Stimulated activated CD4-positive, alpha-beta T cell treated with anti-CD3 and anti-CD28 coated beads, Interleukin-12 subunit alpha, Interleukin-12 subunit beta, amount 100 ng/mL, for 24 hours (primary cell): ENCODE measurements around the gene CELF2.

Experiments used
- DNase-seq, 2 experiments: peaks; one replicate each; pipeline ENCODE4 v3.0.0-alpha.2; 2020; ENCODE audit warnings: low read depth in 2 of 2

CELF2 gene

DNA sequence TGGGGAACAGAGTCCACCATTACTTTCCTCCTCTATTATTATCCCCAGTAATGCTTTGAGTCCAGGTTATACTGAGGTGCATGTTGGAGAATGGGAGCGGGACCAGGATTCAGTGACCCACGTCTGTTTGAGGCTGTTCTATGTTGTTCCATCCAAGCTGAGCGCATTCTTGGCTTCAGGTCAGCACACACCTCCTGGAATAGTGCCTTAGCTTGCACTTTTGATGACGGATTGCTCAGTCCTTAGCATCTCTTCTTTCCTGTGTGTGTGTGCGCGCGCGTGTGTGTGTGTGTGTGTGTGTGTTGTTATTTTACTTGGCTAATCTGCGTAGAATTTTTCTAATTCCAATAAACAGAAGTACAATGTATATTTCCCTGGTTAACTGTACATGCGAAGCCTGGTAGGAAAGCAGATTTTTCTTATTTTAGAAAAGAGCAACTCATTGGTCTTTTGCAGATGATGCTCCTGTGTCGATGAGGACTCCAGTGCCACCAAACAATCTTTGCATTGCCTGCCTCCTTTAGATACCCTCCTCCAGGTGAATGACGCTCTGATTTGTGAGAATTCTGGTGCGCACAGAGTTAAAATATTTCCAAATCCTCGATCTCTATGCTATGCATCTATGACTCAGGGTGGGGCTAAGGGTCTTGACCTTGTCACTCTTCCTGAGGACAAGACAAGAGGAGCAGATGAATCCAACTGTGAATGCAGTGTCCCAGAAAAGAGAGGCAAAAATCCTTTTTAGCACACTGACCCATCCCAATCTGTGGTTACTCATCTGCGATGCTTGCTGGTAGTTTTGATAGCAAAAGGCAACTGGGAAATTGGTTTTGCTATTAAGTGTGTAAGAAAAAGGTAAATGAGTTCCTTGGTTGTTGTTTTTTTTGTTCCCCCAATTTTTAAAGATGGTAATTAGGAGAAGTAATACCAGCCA, 13.3 kb upstream of the CELF2 start:
- no peak for DNase-seq

GRCh38 chr10:11005725-11006427, 11.8 kb upstream of the CELF2 start:
- DNase-seq: no peak

DNA sequence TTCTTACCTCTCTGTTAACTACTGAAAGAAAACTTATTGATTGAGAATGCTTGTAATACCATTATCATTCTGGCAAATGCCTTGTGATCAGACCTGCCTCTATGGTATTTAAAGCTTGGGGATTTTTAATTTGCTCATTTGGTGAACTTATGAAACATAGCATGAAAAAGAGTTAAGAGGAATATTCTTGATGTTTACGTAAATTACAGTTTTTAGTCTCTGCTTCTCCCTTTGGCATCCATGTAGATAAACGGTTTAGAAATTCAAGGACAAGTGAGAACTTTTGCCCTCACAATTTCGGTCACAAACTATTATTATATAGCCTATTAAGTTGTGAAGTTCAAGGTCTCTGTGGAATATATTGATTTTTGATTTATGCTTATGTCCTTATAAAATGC, 11.2 kb upstream of the CELF2 start:
- DNase-seq: no peak

DNA sequence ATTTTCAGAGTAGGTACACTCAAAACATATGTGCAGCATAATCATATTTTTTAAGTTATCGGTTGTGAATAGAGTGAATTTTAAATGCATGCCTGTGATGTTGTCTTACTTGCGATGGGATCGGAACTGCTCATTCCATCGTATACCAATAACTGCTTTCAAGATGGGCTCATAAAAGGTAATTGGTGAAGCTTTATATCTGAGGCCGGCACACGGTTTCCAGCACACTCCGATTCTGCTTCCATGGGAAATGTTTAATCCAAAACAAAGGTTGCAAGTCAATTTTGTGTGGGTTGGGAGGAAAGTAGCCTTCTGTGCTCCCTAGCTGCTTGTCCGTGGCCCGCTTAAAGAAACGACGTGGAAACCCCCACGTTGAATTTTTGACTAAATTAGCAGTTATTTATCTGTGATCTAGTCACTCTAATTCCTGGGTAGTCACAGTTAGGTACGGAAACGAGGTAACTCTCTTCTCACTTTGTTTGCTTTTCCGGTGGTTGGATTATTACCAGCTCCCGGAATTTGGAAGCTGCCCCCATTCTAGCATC, 10.1 kb upstream of the CELF2 start:
- no peak for DNase-seq

- DNase-seq: no peak
These were observed 8.0 kb upstream of the CELF2 start for GRCh38 chr10:11009471-11010308.

GRCh38 chr10:11010582-11010981, 7.1 kb upstream of the CELF2 start:
- DNase-seq: no peak

GRCh38 chr10:11011436-11011835, 6.2 kb upstream of the CELF2 start:
- DNase-seq: no peak

DNA sequence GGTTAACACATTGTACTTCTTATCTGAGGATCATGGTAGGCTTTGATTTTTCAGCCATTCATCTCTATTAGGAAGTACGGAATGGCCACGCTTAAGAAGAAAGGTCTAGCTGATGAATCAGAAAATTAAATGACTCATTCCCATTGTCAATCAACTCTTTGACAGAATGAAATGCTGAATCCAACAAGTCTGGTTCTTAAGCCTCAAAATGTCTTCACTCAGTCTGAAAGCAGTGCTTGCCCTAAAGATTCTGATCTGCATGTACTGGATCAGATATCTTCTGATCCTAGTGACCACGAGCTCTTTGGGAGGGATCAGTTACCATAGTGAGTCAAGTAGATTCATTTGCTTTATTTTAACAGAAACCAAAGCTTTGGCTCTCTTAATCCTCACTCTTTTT, 5.7 kb upstream of the CELF2 start:
- DNase-seq: no peak

DNA sequence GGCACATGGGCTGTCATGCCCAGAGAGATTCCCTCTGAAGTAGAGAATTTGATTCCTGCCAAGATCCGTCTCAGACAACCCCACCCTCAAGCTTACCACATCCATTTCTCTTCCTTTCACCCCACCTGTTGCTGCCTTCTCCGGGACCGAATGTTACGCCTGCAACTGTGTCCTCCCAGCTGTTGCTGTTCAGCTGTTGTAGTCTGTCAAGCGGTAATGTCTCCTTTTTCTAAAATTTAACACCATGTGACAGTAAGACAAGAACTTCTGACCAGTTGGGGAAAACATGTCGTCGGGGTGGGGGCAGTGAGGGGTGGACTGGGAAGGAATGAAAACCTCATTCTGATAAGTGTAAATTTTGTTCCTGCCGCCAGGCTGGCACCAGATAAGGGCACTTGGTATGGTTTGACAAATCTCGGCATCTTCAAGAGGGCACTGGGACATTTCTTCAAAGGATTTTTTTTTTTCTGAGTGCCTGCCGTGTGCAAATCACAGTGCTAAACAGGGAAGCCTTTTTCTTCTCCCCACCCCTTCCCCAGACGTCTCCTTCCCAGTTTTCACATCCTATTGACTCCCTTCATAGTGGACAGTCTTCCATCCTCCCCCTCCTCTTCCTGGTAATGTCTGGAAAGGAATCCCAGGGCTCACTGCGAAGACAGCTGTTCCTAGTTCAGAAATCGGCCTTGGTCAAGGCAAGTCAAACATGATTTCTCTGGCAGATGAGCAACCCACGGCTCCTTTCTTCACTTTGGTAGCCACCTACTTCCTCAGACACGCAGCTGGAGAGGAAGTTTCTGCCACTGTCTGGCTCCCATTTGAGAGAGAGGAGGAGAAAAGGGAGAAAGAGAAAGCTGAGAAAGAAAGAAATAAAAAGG, 5.0 kb upstream of the CELF2 start:
- DNase-seq: no peak

GRCh38 chr10:11013836-11014235, 3.8 kb upstream of the CELF2 start:
- no peak for DNase-seq

- no peak for DNase-seq
These were observed 2.8 kb upstream of the CELF2 start for GRCh38 chr10:11014671-11015445.

GRCh38 chr10:11015446-11015934, 2.2 kb upstream of the CELF2 start:
- DNase-seq: no peak

GRCh38 chr10:11017000-11017569, 587 bp upstream of the CELF2 start:
- no peak for DNase-seq

GRCh38 chr10:11018432-11018841, 765 bp downstream of the CELF2 start:
- DNase-seq: peak in 1 of 2 experiments; percentile 12

GRCh38 chr10:11018855-11019631, 1.4 kb downstream of the CELF2 start:
- no peak for DNase-seq

DNA sequence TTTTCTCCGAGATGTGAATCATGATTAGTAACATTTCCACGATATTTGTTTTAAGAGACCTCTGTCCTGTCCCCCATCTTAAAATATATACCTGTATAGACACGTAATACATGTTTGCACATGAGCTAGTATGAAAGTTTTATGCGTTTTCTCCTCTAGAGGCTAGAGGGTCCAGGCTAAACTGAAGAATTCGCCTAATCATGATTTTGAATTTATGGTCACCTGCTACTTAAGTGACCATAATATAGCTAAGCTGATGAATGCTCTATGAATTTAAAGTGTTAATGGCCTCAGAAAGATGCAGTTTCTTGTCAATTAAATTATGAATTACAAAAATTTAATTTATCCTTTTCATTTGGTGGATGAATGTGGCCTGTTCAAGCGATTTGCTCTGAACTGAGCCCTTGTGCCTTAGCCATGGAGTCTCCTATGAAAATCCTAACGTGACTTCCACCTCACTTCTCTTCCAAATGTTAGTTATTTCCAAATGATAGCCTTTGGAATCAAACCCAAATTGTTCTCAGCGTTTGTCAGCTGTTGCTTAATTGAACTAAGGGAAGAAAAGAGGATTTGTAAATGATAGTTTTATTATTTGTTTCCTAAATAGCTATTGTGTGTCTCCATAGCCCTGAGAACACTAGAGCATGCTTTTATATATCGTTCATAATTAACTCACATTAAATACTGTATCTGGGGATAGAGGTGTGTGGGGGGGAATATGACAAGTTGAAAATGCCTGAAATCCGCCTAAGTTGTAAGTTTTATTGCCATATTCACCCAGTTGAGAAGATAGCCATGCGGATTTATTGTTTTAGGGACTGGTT, 2.3 kb downstream of the CELF2 start:
- DNase-seq: no peak

DNA sequence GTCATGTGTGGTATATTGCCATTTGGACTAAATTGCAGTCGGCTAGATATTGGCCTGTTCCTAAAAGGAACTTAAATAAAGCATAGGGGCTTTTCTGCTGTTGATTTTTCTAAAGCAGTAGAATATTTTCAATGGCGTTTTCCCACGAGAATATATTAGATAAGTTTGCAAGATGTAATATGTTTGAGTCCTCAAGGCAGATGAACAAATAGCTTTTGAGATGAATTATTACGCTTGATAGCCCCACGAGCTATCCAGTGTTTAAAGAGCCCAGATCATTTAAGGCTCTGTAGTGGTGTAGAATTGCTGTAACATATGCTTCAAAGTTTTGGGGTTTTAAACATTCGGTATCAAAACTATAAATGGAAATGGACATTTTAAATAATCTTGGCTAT, 2.9 kb downstream of the CELF2 start:
- no peak for DNase-seq

DNA sequence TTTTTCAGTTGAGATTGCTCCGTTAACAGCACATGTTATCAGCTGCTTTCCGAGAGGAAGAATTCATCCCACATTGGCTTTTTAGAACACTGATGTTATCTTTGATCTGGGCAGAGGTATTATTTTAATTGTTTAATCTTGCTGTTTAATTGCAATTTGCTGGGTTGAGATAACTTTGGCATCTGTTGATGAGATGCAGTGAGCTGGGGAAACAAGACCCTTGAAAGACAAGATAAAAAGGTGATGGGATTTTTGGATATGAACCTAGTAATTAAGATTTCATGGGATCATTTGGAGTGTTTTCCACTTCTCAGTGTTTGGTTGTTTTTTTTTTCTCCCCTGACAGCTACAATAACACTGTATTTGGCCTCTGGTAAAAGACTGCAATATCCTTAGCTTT, 4.5 kb downstream of the CELF2 start:
- DNase-seq: no peak
